A172 (cell line): Measurements from ENCODE around the gene SYT15. TPM values are rescaled to one million over a fixed set of nuclear protein-coding genes. Genes with fewer than 3 reads are reported as not detected.
"Not testable (repeated sequence)": the region's sequence is repeated elsewhere in the genome, so short reads cannot be mapped to it uniquely, and the experiment has no call there.

Source experiments
- DNase-seq: peaks from one replicate; pipeline ENCODE4 v3.0.0-alpha.2; 2015; ENCODE audit warnings: low spot score
- total RNA-seq: library from RNA; depleted of rRNA; stranded (reverse); fragments of >200 nt; shearing (Covaris generic); gene quantifications from 2 replicates; pipeline ENCODE4 v1.2.3, GENCODE V29; 2014

SYT15 gene
- total RNA-seq, 1 experiment from 2014 or later: not detected

- no peak for DNase-seq
Measured at GRCh38 chr10:46556515-46557318, 22.2 kb upstream of the SYT15 start, which contains the start of gene GPRIN2. GPRIN2 (minus strand) TSS chr10:46556658; CDS start chr10:46550736, 5,922 bp downstream.

- DNase-seq: no peak
Measured at GRCh38 chr10:46557319-46558121, 21.4 kb upstream of the SYT15 start.

GRCh38 chr10:46558122-46558391, 20.9 kb upstream of the SYT15 start:
- no peak for DNase-seq

- no peak for DNase-seq
Measured at GRCh38 chr10:46558392-46559185, 20.3 kb upstream of the SYT15 start.

GRCh38 chr10:46559231-46559671, 19.7 kb upstream of the SYT15 start:
- no peak for DNase-seq

- DNase-seq: no peak
Measured at GRCh38 chr10:46560381-46560780, 18.5 kb upstream of the SYT15 start.

- no peak for DNase-seq
Measured at GRCh38 chr10:46560952-46561351, 18.0 kb upstream of the SYT15 start.

GRCh38 chr10:46565591-46566332, 13.2 kb upstream of the SYT15 start:
- DNase-seq: peak; percentile 78

GRCh38 chr10:46567151-46567550, 11.8 kb upstream of the SYT15 start:
- not testable (repeated sequence) for DNase-seq

GRCh38 chr10:46570655-46571054, 8.3 kb upstream of the SYT15 start:
- DNase-seq: not testable (repeated sequence)

GRCh38 chr10:46572765-46573164, 6.2 kb upstream of the SYT15 start:
- not testable (repeated sequence) for DNase-seq

- not testable (repeated sequence) for DNase-seq
Measured at GRCh38 chr10:46573314-46573713, 5.6 kb upstream of the SYT15 start.

- not testable (repeated sequence) for DNase-seq
Measured at GRCh38 chr10:46573884-46574283, 5.0 kb upstream of the SYT15 start.

GRCh38 chr10:46577624-46578473, 1.1 kb upstream of the SYT15 start:
- not testable (repeated sequence) for DNase-seq

- DNase-seq: not testable (repeated sequence)
Measured at GRCh38 chr10:46579378-46579777, 450 bp downstream of the SYT15 start.

- not testable (repeated sequence) for DNase-seq
Measured at GRCh38 chr10:46581997-46582396, 3.1 kb downstream of the SYT15 start.

- DNase-seq: not testable (repeated sequence)
Measured at GRCh38 chr10:46582568-46582967, 3.6 kb downstream of the SYT15 start.

GRCh38 chr10:46584196-46584595, 5.3 kb downstream of the SYT15 start:
- DNase-seq: not testable (repeated sequence)

- DNase-seq: not testable (repeated sequence)
Measured at GRCh38 chr10:46585246-46585645, 6.3 kb downstream of the SYT15 start.

GRCh38 chr10:46587546-46587945, 8.6 kb downstream of the SYT15 start:
- not testable (repeated sequence) for DNase-seq
